UCSD-AML1 (cell line): ENCODE measurements around the gene OGFOD2.

Experiments used
- DNase-seq: peaks from one replicate; lab custom pipeline; 2025; ENCODE audit not compliant: unreplicated experiment; lab: John Stamatoyannopoulos, UW

Gene OGFOD2

GRCh38 chr12:122988036-122988435, 13.0 kb downstream of the OGFOD2 start:
- DNase-seq, result no peak

- no peak for DNase-seq
Measured at GRCh38 chr12:122988612-122989212, 13.7 kb downstream of the OGFOD2 start.

GRCh38 chr12:122989225-122989839, 14.3 kb downstream of the OGFOD2 start:
- no peak for DNase-seq

DNA sequence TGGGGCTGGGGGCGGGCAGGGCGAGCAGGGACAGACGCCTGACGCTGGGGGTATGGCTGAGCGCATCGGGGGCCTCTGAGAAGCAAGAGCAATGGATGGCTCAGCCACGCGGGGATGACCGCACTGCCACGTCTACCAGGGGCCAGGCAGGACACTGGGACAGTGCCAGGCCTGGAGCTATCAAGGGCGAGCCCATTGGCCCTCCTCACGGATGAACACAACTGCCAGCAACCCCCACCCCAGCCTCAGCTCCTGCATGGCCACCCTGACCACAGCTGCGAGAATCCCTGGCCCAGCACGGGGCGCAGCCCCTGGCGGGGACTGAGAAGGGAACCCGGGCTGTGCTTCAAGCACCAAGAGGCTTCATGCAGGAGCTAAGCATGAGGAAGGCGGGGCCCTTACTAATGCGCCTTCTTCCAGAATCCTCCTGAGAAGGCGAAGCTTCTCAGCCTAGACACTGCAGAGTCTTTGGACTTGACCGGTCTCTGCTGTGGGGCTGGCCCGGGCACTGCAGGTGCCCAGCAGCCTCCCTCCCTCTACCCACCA, 14.9 kb downstream of the OGFOD2 start:
- DNase-seq, result no peak

DNA sequence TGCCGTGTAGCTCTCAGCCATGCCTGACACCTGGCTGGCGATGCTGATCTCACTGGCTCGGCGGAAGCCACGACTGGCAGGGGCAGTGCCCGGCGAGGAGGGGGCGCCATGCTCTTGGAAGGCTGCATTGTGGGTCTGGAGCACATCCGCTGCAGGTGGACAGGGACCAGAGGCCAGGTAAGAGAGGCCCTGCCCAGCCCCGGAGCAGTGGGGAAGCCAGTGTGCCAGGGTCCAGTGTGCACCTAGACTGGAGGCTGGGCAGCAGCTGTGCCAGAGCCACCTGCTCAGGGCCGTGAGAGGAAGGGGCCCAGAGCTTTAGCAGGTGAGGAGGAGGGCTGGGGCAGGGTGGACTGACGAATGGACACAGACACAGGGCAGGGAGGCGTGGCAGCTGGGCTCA, 15.5 kb downstream of the OGFOD2 start:
- no peak for DNase-seq

GRCh38 chr12:122990961-122991622, 16.0 kb downstream of the OGFOD2 start:
- no peak for DNase-seq

DNA sequence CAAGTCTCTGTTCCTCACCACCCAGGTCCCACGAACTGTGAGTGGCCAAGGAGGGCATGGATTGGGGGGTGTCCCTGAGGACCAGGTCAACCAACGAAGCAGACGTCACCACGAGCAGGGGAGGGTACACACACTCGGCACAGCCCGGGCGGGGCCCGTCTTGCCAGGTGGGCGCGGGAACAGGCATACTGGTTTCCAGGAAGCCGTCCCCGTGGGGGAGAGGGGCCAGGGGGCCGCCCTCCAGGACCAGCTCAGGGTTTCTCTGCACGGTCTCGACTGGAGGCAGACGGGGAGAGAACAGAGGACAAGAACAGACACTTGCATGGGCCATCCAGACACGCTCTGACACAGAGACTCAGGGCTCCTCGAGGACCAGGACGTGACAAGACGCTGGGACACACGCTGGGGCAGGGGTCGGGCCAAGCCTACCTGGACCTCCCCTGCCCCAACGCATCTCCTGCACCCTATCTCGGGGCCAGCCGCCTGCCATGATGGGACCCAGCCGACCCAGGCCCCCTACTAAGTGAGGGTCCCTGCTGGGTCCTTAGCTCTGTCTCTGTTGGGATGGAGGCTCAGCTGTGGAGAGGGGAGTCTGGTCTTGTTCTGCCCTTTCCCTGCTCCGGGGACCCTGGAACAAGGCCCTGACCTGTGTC, 16.7 kb downstream of the OGFOD2 start:
- no peak for DNase-seq

GRCh38 chr12:122992386-122992785, 17.3 kb downstream of the OGFOD2 start:
- no peak for DNase-seq

DNA sequence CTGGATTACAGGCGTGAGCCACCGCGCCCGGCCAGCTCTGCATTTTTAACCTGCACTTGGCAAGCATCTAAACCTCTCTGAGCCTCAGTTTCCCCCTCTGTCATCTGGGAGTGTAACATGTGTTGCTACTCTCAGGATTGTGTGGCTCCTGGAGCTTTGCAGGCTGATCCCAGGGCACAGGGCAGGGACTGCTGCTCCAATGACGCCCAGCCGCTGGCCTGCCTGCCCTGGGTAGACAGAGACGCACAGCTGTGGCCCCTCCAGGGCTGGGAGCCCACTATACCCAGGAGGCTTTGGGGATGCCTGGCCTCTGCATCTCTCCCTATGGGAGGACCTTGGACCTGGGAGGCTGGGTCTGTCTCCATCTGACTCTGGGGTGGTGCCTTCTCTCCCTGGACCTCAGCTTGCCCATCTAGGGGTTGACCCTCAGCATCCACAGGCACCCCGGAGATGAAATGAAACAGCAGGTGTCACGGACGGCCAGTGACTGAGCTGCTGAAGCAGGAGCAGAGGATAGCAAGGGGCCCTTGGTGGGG, 19.2 kb downstream of the OGFOD2 start:
- DNase-seq, result no peak

DNA sequence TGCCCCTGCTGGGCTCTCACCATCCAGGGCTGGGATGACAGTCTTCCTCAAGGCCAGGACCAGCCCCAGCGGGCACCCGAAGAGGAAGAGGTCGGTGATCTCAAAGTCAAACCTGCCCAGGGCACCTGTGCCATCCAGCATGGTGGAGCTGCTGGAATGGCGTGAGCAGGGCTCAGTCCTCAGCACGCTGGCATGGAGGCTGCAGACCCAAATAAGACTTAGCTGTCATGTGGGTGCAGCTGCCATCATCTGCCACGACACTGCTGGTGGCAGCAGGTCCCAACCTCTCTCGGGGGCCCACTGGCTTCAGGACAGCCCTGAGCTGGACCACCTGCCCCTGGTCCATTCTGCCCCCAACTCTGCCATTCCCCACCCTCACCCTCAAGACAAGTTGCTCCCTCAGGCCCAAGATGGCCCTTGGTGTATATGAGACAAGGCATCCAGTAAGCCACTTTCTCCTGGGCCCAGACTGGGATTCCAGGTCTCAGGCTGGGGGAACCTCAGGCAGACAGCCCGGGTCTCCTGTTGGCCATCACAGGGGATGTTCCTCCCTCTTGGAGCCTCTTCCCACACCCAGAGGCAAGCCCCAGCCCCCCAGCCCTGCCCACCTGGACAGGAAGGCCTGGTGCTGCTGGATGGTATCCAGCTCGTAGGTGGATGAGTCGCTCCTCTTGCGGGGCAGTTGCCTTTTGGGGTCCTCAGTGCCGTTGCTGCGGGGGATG, 19.9 kb downstream of the OGFOD2 start:
- DNase-seq, result no peak

DNA sequence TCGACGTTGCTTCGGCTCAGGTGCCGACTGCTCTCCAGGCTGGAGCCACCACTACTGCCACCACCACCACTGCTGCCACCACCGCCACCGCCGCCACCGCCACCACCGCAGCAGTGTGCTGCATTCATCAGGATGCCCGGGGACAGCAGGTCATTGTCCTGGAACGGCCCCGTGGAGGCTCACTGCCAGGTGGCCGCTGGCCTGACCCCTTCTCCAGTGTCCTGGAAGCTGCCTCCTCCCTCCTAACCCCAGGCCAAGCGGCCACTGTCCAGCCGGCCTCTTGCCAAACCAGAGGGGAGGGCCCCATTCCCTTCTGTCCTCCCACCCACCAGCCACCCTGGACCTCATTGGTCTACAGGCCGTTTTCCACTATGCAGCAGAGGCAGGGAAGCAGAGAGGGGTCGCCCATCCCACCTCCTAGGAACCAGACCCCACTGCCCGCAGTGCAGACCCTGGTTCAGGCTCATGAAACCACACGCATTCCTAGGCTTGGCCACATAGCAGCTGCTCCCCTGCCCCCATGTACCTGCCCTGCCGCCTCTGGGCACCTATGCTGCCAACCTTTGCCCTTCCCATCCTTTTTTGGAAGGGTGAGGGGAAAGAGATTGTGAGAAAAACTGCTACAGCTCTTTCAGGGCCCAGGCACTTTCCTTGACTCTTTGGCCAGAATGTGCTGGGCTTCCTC, 20.6 kb downstream of the OGFOD2 start:
- DNase-seq, result no peak

DNA sequence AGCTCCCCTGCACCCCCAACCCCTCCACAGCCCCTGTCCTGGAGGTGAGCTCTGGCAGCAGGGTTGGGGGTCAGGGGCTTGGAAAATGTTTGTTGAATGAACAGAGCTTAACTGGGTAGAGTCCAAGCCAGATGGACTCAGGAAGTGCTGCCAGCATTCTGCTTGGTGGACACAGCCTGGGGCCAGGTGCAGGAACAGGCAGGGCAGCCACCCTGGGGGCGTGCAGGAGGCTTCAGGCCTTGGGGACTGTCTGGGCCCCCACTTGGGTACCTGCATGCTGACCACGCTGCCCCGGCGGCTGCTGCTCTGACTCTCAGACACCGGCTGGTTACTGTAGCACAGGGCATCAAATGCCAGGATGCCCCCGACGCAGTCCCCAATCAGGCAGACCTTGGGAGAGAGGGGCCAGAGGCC, 21.2 kb downstream of the OGFOD2 start:
- DNase-seq, result no peak

GRCh38 chr12:122996621-122997342, 21.7 kb downstream of the OGFOD2 start:
- no peak for DNase-seq

GRCh38 chr12:122997343-122998250, 22.6 kb downstream of the OGFOD2 start:
- no peak for DNase-seq

DNA sequence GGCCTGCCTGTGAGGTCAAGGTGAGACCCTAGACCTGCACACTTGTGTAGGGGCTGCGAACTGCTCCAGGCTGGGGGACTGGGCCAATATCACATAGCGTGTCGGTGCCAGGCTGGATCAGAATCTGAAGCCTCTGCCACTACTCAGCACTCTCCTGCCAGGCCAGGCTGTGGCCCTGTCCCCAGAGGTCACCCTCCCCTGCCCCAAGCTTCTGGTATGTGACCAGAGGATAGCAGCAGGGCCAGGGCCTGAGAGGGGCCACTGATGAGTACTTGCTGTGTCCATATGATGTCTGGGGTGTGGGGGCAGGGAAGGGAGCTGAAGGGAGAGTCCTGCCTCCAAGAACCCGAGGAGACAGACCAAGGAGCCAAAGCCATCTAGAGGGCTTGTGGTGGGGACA, 23.3 kb downstream of the OGFOD2 start:
- no peak for DNase-seq

GRCh38 chr12:122999196-122999946, 24.3 kb downstream of the OGFOD2 start:
- no peak for DNase-seq

GRCh38 chr12:122999986-123000420, 25.0 kb downstream of the OGFOD2 start:
- no peak for DNase-seq

DNA sequence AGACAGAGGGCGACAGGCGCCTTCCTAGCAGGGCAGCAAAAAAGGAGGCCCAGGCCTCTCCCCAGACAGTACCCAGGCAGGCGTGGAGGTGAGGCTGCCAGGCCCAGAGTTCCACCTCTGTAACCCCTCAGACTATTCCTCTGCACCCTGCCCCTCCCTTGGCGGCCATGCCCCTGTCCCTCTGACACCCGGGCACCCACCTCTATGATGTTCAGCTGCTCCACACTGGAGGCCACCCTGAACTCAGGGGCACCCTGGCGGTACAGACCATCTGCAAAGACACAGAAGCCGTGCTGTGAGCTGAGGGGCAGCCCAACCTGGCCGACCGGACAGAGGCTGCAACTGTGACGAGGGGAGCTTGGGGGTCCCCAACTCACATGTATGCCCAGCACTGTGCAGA, 25.5 kb downstream of the OGFOD2 start:
- no peak for DNase-seq
